H9 (cell line): Measurements from ENCODE around the gene AGK. TPM values are rescaled to one million over a fixed set of nuclear protein-coding genes. Genes with fewer than 3 reads are reported as not detected.
A peak's percentile ranks its signal among the peaks of the same experiment; 100 is the strongest.

Experiments used
- DNase-seq: peaks from one replicate; pipeline ENCODE4 v3.0.0-alpha.2; 2017
- H2AFZ ChIP-seq: one replicate; pipeline ENCODE4 v1.6.1; 2013; ENCODE audit warnings: mild to moderate bottlenecking, low read length, control low read depth, moderate library complexity
- H2AK5ac ChIP-seq: 2 replicates; pipeline ENCODE4 v1.6.1; 2013; ENCODE audit warnings: low read length, control low read depth, mixed read lengths; ENCODE audit not compliant: insufficient read length
- H2BK120ac ChIP-seq: one replicate; pipeline ENCODE4 v1.6.1; 2013; ENCODE audit warnings: low read depth, mild to moderate bottlenecking, low read length, control low read depth, inconsistent platforms; ENCODE audit not compliant: poor library complexity, severe bottlenecking
- H2BK12ac ChIP-seq: 2 replicates; pipeline ENCODE4 v1.6.1; 2013; ENCODE audit warnings: low read length, control low read depth, mixed read lengths, low read depth; ENCODE audit not compliant: insufficient read length
- H2BK15ac ChIP-seq: 2 replicates; pipeline ENCODE4 v1.6.1; 2013; ENCODE audit warnings: low read depth, low read length, control low read depth
- H2BK20ac ChIP-seq: one replicate; pipeline ENCODE4 v1.6.1; 2013; ENCODE audit warnings: low read depth, mild to moderate bottlenecking, low read length, control low read depth, inconsistent platforms; ENCODE audit not compliant: poor library complexity, severe bottlenecking
- H2BK5ac ChIP-seq: 2 replicates; pipeline ENCODE4 v1.6.1; 2013; ENCODE audit warnings: low read length, control low read depth, mixed read lengths; ENCODE audit not compliant: insufficient read length
- H3K14ac ChIP-seq: 2 replicates; pipeline ENCODE4 v1.6.1; 2013; ENCODE audit warnings: low read length, control low read depth; ENCODE audit not compliant: insufficient read depth
- H3K18ac ChIP-seq: 2 replicates; pipeline ENCODE4 v1.6.1; 2013; ENCODE audit warnings: low read depth, mild to moderate bottlenecking, mixed read lengths, low read length, control low read depth; ENCODE audit not compliant: insufficient read length
- H3K23ac ChIP-seq: 2 replicates; pipeline ENCODE4 v1.6.1; 2013; ENCODE audit warnings: low read length, control low read depth, mixed read lengths, low read depth; ENCODE audit not compliant: insufficient read length
- H3K23me2 ChIP-seq: 2 replicates; pipeline ENCODE4 v1.6.1; 2013; ENCODE audit warnings: low read depth, mild to moderate bottlenecking, mixed read lengths, low read length, control low read depth; ENCODE audit not compliant: insufficient read length, poor library complexity, severe bottlenecking
- H3K27ac ChIP-seq: 2 replicates; pipeline ENCODE4 v1.5.1; 2013; ENCODE audit warnings: low read length, control low read depth, mixed read lengths, low read depth; ENCODE audit not compliant: insufficient read length
- H3K27me3 ChIP-seq: 2 replicates; pipeline ENCODE4 v1.6.1; 2013; ENCODE audit warnings: low read length, control low read depth, inconsistent platforms; ENCODE audit not compliant: insufficient read depth
- H3K4ac ChIP-seq: 2 replicates; pipeline ENCODE4 v1.6.1; 2013; ENCODE audit warnings: low read depth, mild to moderate bottlenecking, control low read depth, inconsistent platforms, low read length, moderate library complexity
- H3K4me1 ChIP-seq: 2 replicates; pipeline ENCODE4 v1.6.1; 2013; ENCODE audit warnings: low read length, control low read depth, inconsistent platforms; ENCODE audit not compliant: insufficient read depth
- H3K4me2 ChIP-seq: 2 replicates; pipeline ENCODE4 v1.6.1; 2013; ENCODE audit warnings: low read length, control low read depth, mixed read lengths; ENCODE audit not compliant: insufficient read length, insufficient read depth
- H3K56ac ChIP-seq: 2 replicates; pipeline ENCODE4 v1.6.1; 2013; ENCODE audit warnings: low read depth, mild to moderate bottlenecking, mixed read lengths, low read length, control low read depth; ENCODE audit not compliant: insufficient read length
- H3K79me1 ChIP-seq: 2 replicates; pipeline ENCODE4 v1.6.1; 2013; ENCODE audit warnings: low read depth, mild to moderate bottlenecking, moderate library complexity, low read length, control low read depth, inconsistent platforms; ENCODE audit not compliant: insufficient read depth, poor library complexity, severe bottlenecking
- H3K79me2 ChIP-seq: 2 replicates; pipeline ENCODE4 v1.6.1; 2013; ENCODE audit warnings: low read length, control low read depth, inconsistent platforms; ENCODE audit not compliant: insufficient read depth
- H3K9ac ChIP-seq: 2 replicates; pipeline ENCODE4 v1.6.1; 2013; ENCODE audit warnings: low read length, control low read depth, mixed read lengths; ENCODE audit not compliant: insufficient read length; ENCODE audit errors: extremely low read depth
- H3K9me3 ChIP-seq: one replicate; pipeline ENCODE4 v1.6.1; 2013; ENCODE audit warnings: low read depth, low read length, inconsistent platforms; ENCODE audit not compliant: control insufficient read depth
- H3T11ph ChIP-seq: one replicate; pipeline ENCODE4 v1.6.1; 2013; ENCODE audit warnings: mild to moderate bottlenecking, low read length, control low read depth, inconsistent platforms
- H4K20me1 ChIP-seq: one replicate; pipeline ENCODE4 v1.6.1; 2013; ENCODE audit not compliant: control insufficient read depth, insufficient read length, insufficient read depth
- H4K5ac ChIP-seq: 2 replicates; pipeline ENCODE4 v1.6.1; 2013; ENCODE audit warnings: low read depth, mild to moderate bottlenecking, mixed read lengths, low read length, control low read depth; ENCODE audit not compliant: insufficient read length
- H4K8ac ChIP-seq: replicated peaks from 2 replicates; pipeline ENCODE4 v1.6.1; 2013; ENCODE audit warnings: low read length, control low read depth, mixed read lengths, low read depth; ENCODE audit not compliant: insufficient read length
- H4K91ac ChIP-seq: 2 replicates; pipeline ENCODE4 v1.6.1; 2013; ENCODE audit warnings: low read depth, mild to moderate bottlenecking, moderate library complexity, mixed read lengths, low read length, control low read depth; ENCODE audit not compliant: insufficient read length
- H3K27ac Mint-ChIP-seq, 3 experiments: 2 replicates in 2 of 3; 3 replicates in 1 of 3; pipeline ENCODE4 v1.8.0; 2020 to 2021; ENCODE audit warnings: mixed read lengths in 3 of 3, mild to moderate bottlenecking in 1 of 3, moderate library complexity in 1 of 3
- H3K27me3 Mint-ChIP-seq: 2 replicates; pipeline ENCODE4 v1.8.0; 2021; ENCODE audit warnings: low read depth, mild to moderate bottlenecking, moderate library complexity, mixed read lengths
- H3K36me3 Mint-ChIP-seq, 3 experiments: 2 replicates in 2 of 3; 3 replicates in 1 of 3; pipeline ENCODE4 v1.8.0; 2020 to 2021; ENCODE audit warnings: low read depth in 3 of 3, mixed read lengths in 3 of 3; ENCODE audit not compliant: insufficient read depth in 1 of 3
- H3K4me1 Mint-ChIP-seq, 2 experiments: 2 replicates each; pipeline ENCODE4 v1.8.0; 2020; ENCODE audit warnings: mixed read lengths in 2 of 2
- H3K4me3 Mint-ChIP-seq, 2 experiments: 2 replicates in 1 of 2; 3 replicates in 1 of 2; pipeline ENCODE4 v1.8.0; 2020 to 2021; ENCODE audit warnings: mild to moderate bottlenecking in 2 of 2, mixed read lengths in 2 of 2, moderate library complexity in 1 of 2
- H3K9me3 Mint-ChIP-seq, 2 experiments: 2 replicates in 1 of 2; 3 replicates in 1 of 2; pipeline ENCODE4 v1.8.0; 2020; ENCODE audit warnings: mild to moderate bottlenecking in 2 of 2, mixed read lengths in 2 of 2, moderate library complexity in 1 of 2
- WGBS: extraction: QIAGEN DNeasy Blood & Tissue Kit; methylation state at CpG from one replicate; pipeline ENCODE4 v1.1.7; 2013; ENCODE audit warnings: missing lambda C conversion rate, low lambda C conversion rate, mixed read lengths; ENCODE audit not compliant: insufficient read length; ENCODE audit errors: extremely low coverage; 5-methylcytosine and 5-hydroxymethylcytosine counted together
- total RNA-seq: library from RNA; stranded (reverse); gene quantifications from 2 replicates; pipeline ENCODE4 v1.2.1, GENCODE V29; 2021
- TF ChIP-seq, protein P1 (sequence below): fragments of 200-600 bp; sonication (generic); conservative IDR thresholded peaks from 3 replicates; pipeline ENCODE4 v1.8.0; 2021; ENCODE audit warnings: antibody characterized with exemption, mild to moderate bottlenecking

The AGK gene
- total RNA-seq, 1 experiment from 2014 or later: 35.1 TPM

DNA sequence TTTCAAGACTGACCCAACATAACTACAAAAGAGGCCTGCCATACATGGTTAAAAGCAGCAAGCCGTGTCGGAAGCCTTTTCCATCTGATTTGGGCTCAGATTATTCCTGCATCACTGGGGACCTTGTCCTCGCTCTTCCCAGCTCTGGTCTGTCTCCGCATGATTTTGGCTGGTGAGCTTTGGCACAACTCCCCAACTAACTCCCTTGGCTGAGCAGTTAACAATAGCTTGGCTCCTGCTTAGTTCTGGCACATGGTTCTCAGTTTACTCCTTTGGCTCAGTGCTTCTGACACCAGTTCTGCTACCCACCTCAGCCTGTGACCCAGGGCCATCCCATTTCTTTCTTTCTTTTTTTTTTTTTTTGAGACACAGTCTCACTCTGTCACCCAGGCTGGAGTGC, 17.0 kb downstream of the AGK start:
- Histone ChIP-seq H3K56ac (no peak overlapping the region), H3K79me1 (no peaks in the 10 kb centered on the region), H2AFZ (no peak overlapping the region), H3K9ac (no peak overlapping the region), H3K9me3 (no peaks in the 10 kb centered on the region), H3K23me2 (no peaks in the 10 kb centered on the region), H3K27me3 (no peaks in the 10 kb centered on the region), H3K4ac (no peak overlapping the region), H4K20me1 (no peaks in the 10 kb centered on the region), H4K5ac (no peak overlapping the region), H2AK5ac (no peak overlapping the region), H3T11ph (no peak overlapping the region), H3K23ac (no peak overlapping the region), H4K91ac (no peak overlapping the region), H2BK12ac (no peak overlapping the region), H2BK5ac (no peak overlapping the region), H3K4me1 (no peaks in the 10 kb centered on the region), H3K4me2 (no peak overlapping the region), H3K27ac (no peak overlapping the region), H2BK20ac (no peak overlapping the region), H2BK15ac (no peak overlapping the region), H3K18ac (no peak overlapping the region), H3K14ac (no peak overlapping the region), H3K79me2 (no peaks in the 10 kb centered on the region), H4K8ac (no peak overlapping the region), H2BK120ac (no peak overlapping the region)
- TF ChIP-seq, protein P1, sequence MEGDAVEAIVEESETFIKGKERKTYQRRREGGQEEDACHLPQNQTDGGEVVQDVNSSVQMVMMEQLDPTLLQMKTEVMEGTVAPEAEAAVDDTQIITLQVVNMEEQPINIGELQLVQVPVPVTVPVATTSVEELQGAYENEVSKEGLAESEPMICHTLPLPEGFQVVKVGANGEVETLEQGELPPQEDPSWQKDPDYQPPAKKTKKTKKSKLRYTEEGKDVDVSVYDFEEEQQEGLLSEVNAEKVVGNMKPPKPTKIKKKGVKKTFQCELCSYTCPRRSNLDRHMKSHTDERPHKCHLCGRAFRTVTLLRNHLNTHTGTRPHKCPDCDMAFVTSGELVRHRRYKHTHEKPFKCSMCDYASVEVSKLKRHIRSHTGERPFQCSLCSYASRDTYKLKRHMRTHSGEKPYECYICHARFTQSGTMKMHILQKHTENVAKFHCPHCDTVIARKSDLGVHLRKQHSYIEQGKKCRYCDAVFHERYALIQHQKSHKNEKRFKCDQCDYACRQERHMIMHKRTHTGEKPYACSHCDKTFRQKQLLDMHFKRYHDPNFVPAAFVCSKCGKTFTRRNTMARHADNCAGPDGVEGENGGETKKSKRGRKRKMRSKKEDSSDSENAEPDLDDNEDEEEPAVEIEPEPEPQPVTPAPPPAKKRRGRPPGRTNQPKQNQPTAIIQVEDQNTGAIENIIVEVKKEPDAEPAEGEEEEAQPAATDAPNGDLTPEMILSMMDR: no peak
- no peak overlapping the region for H3K4me3 Mint-ChIP-seq
- no peaks in the 10 kb centered on the region for H3K27me3 Mint-ChIP-seq
- WGBS: no CpG with 5 or more reads among the region's 4 CpGs
- H3K4me1 Mint-ChIP-seq: peaks cover 12 to 19% of the 10 kb centered on the region in 2 experiments
- H3K9me3 Mint-ChIP-seq: no peaks in the 10 kb centered on the region
- H3K36me3 Mint-ChIP-seq: peaks cover 5 to 18% (median 12%) of the 10 kb centered on the region in 3 experiments; a peak in 5 of 7 replicates
- H3K27ac Mint-ChIP-seq: peak overlapping the region in 2 of 3 experiments; percentile 34 to 41; a peak in 1 of 7 replicates
- no peak for DNase-seq
